Stimulated activated CD4-positive, alpha-beta T cell treated with anti-CD3 and anti-CD28 coated beads, Interleukin-15, amount 100 ng/mL, for 1 hour (primary cell): ENCODE measurements around the gene DGKD.

Experiments
- DNase-seq, 2 donors: peaks; one replicate each; pipeline ENCODE4 v3.0.0-alpha.2; 2020; ENCODE audit warnings: low read depth in 1 of 2, low spot score in 1 of 2

DGKD gene

DNA sequence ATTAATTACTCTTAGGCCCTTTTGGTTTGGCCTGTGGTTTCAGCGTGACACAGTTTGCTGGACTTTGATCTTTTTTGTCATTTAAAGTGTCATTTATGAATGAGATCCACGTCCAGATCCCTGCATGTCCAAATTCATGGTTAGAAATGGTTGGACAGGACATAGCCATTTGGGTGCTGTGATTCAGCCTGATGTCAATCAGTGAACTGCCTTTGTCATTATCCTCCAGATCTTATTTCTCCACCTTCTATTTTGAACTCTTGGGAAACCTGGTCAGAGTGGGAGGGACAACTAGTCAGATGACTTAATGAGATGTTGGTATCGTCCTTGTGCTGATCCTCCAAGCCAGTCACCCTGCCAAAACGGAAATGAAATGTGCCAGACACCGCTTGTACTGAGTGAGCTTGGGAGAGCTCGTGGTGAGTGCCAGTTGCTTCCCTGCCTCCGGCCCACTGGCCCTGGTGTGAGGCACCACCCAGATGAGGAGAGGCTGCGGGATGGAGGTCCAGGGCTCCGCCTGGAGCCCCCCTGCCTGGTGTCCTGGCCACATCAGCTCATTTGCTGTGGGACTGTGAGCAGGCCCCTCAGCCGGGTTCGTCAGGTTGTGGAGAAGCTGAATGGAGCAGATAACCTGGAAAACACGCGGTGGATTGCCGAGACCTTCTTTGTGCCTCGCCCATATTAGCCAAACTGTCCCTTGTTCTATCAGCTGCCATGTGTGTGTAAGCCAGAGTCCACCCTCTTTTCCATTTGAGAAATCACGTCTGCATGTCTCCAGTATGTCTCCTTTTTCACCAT lies 70.1 kb downstream of the DGKD start:
- DNase-seq, result no peak

DNA sequence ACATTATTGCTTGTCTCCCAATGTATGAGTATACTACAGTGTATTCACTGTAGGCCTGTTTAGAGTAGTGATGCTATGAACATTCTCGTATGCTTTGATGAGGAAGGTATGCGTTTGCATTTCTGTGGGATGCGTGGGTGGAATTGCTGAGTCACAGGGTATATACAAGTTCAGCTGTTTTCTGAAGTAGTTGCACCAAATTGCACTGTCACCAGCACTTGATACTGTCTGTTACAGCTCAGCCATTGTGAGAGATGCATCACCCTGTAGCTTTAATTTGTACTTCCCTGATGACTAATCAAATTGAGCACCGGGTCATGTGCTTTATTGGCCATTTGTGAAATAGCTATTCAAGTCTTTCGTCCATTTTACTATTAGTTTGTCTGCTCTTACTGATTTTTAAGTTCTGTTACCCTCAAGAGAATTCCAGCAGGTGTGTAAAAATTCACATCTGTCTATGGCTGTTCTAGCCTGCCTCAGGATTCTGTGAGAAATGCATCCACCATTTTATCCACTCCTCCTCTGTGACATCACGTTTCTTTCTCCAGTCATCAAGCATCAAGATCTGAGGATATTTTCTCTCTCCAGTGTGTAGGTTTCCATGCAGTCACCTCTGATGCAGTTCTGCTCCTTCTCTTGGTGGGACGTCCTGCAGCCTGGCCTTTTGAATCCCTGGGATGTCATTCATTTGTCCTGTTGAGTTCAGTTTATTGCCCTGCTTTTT lies 72.5 kb downstream of the DGKD start:
- peak in 1 of 2 donors; percentile 40 for DNase-seq

DNA sequence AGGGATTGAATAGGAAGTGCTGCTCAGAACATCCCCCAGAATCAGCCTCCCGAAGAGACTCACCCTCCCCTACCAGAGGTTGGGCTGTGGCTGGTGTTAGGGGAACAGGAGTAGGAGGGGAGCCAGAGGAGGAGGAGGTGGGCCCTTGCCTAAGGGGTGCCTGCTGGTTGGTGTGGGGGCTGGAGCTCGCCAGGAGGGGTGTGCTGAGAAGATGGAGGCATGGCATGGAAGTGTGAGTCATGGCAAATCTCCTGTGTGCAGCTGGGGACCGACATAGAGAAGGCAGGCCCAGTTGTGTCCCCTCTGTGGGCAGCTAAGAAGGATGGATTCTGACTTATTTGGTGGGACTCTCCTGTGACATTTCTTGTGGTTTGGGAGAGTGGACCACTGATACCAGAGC lies 73.7 kb downstream of the DGKD start:
- DNase-seq, result no peak

DNA sequence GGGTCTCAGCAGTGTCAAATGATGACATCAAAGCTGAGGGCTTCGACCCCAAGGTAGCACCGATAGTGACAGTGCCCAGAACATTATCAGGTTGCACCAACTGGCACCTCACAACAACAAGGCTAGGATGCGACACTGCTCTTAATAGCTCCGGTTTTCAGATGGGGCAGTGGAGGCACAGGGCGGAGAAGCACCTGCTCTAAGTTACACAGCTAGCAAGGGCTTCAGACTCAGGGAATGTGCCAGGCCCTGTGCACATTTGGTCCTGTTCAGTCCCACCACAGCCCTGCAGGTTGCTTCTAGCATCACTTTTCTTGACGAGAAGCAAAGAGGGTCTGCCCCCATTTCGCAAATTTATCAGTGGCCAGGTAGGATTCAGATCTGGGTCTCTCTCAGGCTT lies 74.1 kb downstream of the DGKD start:
- no peak for DNase-seq

DNA sequence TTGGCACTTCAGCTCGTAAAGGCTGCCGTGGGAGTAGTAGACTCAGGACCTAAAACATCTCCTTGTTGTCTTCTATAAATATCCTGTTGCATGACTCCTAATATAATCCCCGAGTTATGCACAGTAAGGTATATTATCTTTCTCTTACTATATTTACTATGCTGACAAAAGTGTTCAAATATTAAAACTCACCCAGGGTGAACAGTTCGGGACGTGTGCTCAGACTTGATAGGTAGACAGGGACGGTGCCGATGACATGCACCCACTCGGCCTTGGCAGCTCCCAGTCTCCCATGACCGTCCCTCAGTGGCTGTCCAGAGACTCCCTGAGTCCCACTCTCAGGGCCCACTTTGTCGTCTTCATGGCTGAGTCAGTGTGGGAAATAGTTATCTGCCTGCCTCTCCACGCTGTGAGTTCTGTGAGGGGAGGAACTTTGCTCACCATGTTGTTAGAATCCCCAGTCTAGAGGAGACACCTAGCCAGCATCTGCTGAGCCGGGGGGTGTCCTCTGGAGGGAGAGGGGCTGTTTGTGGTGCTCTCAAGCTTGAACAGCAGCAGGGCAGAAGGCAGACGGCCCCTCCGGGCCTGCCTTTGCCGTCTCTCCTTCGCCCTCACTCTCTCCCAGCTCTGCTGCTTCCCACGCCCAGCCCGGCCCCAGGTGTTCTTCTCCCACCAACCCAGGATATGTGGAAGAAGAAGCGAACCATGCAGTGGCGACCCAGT lies 75.0 kb downstream of the DGKD start:
- DNase-seq, result no peak

DNA sequence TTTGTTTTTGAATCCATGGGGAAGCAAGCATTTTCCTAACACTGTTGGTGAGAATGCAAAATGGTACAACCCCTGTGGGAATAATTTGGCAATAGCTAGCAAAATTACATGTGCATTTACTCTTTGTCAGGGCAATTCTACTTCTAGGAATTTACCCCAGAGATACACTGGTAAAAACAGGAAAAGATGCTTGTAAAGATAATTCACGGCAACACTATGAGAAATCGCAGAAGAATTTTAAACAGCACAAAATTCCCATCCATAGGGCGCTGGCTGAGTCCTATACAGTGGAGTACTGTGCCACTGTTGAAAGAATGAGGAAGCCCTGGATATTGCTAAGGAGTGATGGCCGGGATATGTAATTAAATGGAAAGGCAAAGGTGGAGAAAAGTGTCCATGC lies 75.8 kb downstream of the DGKD start:
- DNase-seq, result no peak

DNA sequence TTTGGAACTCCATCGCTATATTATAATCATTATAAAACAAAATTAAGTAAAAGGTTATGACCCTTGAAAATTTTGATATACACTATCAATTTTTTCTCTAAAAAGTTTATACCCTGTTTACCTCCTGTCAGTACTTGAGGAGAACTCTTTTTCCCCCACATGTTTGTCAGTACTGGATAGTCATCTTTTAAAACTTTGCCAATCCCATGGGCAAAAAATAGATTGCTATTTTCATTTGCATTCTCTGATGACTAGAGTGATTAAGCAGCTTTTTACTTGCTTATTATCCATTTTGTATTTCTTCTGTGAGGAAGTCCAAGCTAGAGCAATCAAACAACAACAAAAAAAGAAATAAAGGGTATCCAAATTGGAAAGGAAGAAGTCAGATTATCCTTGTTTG lies 76.4 kb downstream of the DGKD start:
- DNase-seq, result no peak

DNA sequence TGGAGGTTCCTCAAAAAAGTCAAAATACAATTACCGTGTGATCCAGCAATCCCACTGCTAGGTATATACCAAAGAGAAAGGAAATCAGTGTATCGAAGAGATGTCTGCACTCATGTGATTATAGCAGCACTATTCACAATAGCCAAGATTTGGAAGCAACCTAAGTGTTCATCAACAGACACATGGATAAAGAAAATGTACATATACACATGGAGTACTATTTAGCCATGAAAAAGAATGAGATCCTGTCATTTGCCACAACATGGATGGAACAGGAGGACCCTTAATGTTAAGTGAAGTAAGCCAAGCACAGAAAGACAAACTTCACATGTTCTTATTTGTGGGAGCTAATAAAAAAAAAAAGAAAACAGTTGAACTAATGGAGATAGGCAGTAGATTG lies 78.7 kb downstream of the DGKD start:
- DNase-seq, result no peak

DNA sequence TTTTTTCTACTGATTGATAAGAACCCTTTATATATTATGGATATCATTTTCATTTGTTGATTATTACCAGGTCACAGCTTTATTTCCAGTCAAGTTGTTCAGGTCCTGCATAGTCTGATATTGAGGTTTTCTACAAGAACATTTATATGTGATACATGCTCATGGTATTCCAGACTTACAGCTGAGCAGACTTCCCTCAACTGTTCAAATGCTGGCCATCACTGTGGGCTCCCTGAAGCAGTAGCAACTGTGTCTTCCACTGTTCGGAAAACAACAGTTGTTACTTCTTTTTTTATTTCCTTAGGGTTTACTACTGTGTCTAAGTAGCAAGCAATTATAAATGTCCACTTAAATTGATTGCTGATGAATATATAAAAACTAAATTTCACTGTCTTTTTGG lies 79.5 kb downstream of the DGKD start:
- no peak for DNase-seq

DNA sequence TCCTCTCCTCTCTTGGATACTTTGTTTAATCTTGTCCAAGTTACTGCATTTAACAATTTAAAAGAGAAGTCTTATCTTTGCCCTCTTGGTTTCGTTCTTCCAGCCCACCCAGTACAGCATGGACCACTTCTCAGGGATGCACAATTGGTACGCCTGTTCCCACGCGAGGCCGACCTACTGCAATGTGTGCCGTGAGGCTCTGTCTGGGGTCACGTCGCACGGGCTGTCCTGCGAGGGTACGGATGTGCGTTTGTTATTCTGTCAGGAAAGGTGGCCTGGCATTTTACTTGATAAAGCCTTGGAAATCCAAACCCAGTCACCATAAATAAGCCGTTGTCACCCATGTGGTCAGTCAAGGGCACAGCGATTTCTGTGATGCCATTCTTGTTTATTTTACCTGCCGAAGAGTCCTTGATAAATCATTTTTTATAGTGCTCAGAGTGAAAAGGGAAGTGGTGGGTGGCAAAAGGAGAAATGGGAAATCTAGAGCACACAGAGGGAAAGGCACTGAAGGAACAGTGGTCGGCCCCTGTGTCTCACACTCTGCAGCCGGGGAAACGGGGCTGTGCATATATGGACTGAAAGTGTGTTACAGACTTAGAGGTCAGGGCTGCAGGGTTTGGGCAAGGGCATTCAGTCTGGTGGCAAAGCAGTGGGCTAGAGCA lies 80.5 kb downstream of the DGKD start:
- DNase-seq, result no peak

DNA sequence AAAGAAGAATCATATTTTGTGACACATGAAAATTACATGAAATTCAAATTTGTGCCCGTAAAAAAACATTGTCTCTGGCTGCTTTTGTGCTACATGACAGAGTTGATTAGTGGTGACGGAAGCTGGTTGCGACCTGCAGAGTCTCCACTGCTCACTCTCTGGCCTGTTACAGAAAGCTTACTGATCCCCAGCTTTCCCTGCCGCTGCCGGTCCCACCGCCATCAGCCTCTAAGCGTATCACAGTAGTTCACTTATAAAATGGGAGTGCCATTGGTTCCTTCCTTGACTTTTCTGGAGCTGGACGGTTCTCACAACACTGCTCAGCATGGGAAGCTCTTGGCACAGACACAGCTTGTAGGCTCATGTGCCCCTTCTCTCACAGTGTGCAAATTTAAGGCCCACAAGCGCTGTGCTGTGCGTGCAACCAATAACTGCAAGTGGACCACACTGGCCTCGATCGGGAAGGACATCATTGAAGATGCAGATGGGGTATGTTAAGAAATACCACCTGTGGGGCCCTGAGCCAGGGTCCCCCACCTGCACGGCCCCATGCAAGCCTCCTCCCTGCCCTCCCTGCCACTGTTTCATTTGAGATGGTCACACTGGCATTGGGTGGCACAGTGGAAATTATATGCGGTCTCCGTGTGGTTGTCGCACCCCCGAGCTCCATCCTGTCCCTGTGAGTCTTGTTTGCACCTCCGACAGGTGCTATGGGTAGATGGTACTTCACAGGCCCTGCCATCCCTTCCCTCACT lies 81.3 kb downstream of the DGKD start:
- no peak for DNase-seq

DNA sequence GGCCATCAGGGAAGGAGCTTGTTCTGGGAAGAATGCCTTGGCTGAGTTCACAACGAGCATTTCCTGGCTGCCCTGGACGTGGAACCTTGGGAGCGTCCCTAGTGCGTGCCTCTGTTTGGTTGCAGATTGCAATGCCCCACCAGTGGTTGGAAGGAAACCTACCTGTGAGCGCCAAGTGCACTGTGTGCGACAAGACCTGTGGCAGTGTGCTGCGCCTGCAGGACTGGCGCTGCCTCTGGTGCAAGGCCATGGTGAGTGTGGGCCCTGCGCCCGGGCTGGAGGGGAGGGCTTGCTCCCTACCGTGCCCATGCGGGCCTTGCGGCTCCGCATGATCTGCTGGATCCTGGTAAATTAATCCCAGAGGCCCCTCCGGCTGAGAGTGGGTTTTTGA lies 81.9 kb downstream of the DGKD start:
- no peak for DNase-seq

DNA sequence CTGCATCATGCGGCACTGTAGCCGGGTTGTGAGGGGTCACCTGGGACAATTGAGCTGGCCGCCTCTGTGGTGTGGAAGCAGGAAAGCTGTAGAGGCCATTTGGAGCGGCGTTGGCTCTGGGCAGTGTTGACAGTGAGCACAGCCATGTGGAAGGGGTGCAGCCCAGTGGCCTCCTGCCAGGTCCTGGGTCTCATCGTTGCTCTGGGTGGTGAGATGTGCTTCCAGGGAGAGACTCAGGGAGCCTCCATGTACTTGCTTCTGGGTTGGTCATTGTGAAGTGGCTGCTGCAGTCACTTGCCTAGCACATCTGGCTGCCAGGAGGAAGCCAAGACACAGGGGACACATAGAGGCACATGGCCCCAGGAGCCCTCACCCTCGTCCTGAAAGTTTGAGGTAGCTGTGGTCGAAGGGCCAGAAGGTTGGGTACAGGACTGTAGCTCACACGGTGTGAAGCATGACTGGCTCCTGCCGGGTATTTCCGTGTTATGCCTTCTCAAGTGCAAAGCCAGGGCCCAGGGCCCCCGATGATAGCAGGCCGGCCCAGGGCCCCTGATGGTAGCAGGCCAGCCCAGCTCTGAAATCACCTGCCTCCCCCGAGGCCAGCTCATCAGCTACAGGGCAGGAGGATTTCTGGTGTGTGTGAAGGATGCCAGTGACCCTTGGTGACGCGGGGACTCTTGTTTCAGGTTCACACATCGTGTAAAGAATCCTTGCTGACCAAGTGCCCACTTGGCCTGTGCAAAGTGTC lies 82.6 kb downstream of the DGKD start:
- no peak for DNase-seq

DNA sequence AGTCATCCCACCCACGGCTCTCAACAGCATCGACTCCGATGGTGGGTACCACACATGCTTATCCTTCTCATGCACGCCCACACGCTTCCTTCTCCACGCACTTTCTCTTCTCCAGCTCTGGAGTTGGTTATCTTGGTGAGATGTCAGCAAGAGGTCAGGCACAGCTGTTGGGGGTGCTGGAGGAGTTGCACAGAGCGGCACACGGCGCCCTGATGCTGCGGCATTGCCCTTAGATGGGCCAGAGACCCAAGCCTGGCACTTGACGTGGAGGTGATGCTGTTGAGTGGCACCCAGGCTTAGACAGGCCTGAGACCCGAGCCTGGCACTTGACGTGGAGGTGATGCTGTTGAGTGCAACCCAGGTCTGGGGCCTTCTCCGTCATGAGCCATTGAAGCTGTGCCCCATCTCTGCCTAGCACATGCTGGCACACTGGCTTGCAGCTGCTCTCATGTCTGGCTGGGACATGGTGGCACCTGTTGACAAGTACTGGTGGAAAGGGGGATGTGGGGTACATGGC lies 83.2 kb downstream of the DGKD start:
- no peak for DNase-seq

DNA sequence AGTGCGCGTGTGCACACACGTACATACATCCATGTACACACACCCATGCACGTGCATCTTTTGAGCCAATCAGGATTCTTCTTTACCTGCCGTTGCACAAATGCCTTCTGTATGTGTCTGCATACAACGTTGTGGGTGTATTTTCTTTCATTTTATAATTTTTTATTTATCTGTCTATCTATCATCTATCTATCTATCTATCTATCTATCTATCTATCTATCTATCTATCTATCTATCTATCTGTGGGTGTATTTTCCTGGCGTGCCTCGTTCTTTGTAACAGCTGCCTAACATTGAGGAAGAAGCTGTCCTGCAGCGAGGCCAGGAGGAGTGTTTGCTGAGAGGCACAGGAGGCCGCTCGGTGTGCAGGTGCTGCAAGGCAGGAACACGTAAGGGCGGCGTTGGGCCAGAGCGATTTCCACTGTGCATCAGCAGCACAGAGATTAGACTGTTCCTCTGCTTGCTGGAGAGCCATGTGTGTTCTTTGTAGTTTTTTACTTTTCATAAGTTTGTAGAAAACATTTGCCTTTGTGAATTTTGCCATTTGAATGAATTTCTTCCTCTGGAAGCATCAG lies 84.4 kb downstream of the DGKD start:
- no peak for DNase-seq

DNA sequence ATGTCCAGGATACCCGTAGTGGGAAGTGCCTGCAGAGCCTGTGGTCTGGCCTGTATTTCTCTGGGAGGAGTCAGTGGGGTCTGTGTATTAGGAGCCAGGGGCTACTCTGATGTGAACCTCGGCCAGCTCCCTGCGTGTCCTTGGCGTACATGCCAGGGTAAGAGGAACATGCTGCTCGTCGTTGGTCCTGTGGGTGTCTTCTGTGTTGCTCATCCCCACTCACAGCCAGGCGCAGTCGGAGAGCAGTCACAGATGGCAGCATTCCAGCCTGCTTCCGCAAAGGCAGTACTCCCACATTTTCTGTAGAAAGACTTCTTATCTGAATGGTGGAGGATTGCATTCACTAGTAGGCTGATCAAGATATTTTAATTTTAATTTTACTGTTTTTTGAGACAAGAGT lies 84.9 kb downstream of the DGKD start:
- no peak for DNase-seq

DNA sequence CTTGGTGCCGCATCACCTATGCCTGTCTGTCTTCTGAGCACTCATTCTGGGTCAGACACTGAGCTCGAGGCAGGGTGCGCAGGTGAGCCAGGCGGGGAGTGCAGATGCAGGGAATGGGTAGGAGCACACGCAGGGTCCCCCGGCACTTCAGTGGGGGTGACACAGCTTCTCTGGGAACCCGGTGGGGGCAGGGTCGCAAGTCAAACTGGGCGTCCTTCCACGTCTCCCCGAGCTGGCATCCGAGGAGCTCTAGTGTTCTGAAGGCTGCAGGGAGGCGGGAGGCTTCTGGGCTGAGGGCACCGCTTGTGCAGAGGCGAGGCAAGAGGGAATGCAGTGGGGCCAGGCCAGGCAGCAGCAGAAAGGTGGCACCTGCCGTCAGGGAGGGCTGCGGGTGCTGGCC lies 86.0 kb downstream of the DGKD start:
- DNase-seq, result no peak

DNA sequence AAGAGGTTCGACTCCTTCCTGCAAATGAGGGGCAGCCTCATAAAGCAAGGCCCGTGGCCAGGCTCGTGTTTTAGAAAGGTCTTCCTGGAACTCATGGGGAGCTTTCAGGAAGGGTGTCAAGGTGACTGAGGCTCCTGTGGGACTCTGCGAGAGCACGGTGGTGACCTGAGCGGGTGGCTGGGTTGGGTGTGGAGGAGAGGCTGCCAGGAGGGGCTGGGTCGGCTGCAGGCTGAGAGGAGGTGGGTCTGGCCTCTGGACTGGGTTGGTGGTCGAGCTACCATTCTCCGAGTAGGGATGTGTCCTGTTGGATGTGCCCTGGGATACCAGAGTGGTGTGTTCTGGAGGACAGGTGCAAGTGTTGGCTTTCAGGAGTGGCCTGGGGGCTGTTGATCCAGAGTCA lies 86.4 kb downstream of the DGKD start:
- no peak for DNase-seq

DNA sequence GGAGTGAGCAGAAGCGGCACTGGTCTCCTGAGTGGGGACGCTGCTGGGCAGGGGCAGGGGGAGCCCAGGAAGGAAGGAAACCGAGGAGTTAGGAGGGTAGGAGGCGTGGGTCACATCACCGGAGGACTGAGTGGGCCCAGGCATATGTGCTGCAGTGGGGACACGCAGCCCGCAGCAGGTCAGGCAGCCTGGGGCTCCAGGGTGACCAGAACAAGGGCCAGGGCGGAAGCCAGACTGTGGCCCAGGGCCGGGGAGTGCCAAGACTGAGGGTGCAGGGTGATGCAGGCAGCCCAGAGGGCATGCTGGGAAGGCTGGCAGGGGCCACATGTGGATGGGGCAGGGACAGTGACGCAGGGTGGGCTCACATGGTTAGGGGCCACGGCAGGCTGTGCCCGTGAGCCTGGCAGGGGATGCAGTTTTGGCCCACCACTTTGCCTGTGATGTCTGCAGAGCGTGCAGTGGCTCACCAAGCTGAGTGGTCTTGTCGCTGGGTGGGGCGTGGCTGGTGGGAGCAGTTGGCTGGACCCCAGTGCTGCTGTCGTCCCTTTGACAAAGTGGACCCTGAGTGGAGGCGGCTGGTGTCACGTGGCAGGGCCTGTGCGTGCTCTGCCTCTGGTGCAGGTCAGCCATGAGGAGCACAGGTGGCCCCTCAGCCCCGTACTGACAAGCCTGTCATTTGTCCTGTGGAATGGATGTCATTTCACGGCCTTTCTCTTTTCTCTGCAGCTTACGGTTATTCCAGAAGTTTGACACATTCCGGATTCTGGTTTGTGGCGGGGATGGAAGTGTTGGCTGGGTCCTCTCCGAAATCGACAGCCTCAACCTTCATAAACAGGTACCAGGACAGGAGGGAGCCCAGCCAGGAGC lies 87.1 kb downstream of the DGKD start:
- no peak for DNase-seq
